Tibial nerve (tissue), 3 donors: ENCODE results near the gene C10orf62.

Source experiments
- CTCF ChIP-seq, 5 experiments: fragments of 200-600 bp in 3 of 5; fragments of 450-650 bp in 2 of 5; sonication (generic) in 3 of 5; IDR thresholded peaks; one replicate each; pipeline ENCODE4 v1.5.1; 2016 to 2019; ENCODE audit warnings: antibody characterized with exemption in 5 of 5, mild to moderate bottlenecking in 3 of 5, moderate library complexity in 2 of 5
- POLR2A ChIP-seq, 2 donors: fragments of 450-650 bp; IDR thresholded peaks; one replicate each; pipeline ENCODE4 v1.6.1; 2017; ENCODE audit warnings: antibody characterized with exemption in 2 of 2, mild to moderate bottlenecking in 2 of 2, moderate library complexity in 2 of 2

GRCh38 chr10:97590082-97590747, 694 bp downstream of the C10orf62 start:
- TF ChIP-seq CTCF (IDR thresholded peaks at IDR 0.05) (no peak), POLR2A (IDR thresholded peaks at IDR 0.05) (no peak)
